Sigmoid colon (tissue), 7 donors: ENCODE results near the gene XRRA1. TPM values are rescaled to one million over a fixed set of nuclear protein-coding genes. Genes with fewer than 3 reads are reported as not detected.

ENCODE experiments used
- DNase-seq: peaks from one replicate; pipeline ENCODE4 v3.0.0-alpha.2; 2019
- H3K27ac ChIP-seq, 4 donors: fragments of 200-600 bp; sonication (generic); one replicate each; pipeline ENCODE4 v1.5.1; 2016 to 2019; ENCODE audit warnings: mild to moderate bottlenecking in 1 of 4
- H3K27me3 ChIP-seq, 3 donors: fragments of 200-600 bp; sonication (generic); one replicate each; pipeline ENCODE4 v1.5.1; 2019; ENCODE audit warnings: mild to moderate bottlenecking in 1 of 3
- H3K36me3 ChIP-seq, 4 donors: fragments of 200-600 bp; sonication (generic); one replicate each; pipeline ENCODE4 v1.5.1; 2016 to 2019
- H3K4me1 ChIP-seq, 4 donors: fragments of 200-600 bp; sonication (generic); one replicate each; pipeline ENCODE4 v1.5.1; 2017 to 2019
- H3K4me3 ChIP-seq, 4 donors: fragments of 200-600 bp; sonication (generic); one replicate each; pipeline ENCODE4 v1.5.1; 2017 to 2019; ENCODE audit warnings: mild to moderate bottlenecking in 2 of 4, moderate library complexity in 1 of 4
- H3K9me3 ChIP-seq, 4 donors: fragments of 200-600 bp in 3 of 4; sonication (generic) in 3 of 4; one replicate each; pipeline versions ENCODE4 v1.5.1 to v1.6.1; 2013 to 2019
- CTCF ChIP-seq, 4 experiments: fragments of 450-650 bp in 3 of 4; fragments of 200-600 bp in 1 of 4; IDR thresholded peaks; one replicate each; pipeline ENCODE4 v1.5.1; 2016 to 2019; ENCODE audit warnings: antibody characterized with exemption in 4 of 4, mild to moderate bottlenecking in 3 of 4, moderate library complexity in 2 of 4
- EP300 ChIP-seq, 4 donors: sonication (generic); formaldehyde crosslinking; IDR thresholded peaks; one replicate each; pipeline ENCODE4 v1.6.1; 2017; ENCODE audit warnings: antibody characterized with exemption in 4 of 4
- POLR2A ChIP-seq, 2 donors: fragments of 450-650 bp; IDR thresholded peaks; one replicate each; pipeline ENCODE4 v1.6.1; 2016; ENCODE audit warnings: antibody characterized with exemption in 2 of 2, mild to moderate bottlenecking in 2 of 2, moderate library complexity in 2 of 2
- POLR2AphosphoS5 ChIP-seq, 4 donors: sonication (generic); formaldehyde crosslinking; IDR thresholded peaks; one replicate each; pipeline ENCODE4 v1.6.1; 2017; ENCODE audit warnings: antibody characterized with exemption in 4 of 4
- WGBS, 2 donors: extraction: QIAGEN DNeasy Blood & Tissue Kit; methylation state at CpG; one replicate each; pipeline ENCODE4 v1.1.7; 2013; 5-methylcytosine and 5-hydroxymethylcytosine counted together
- intact Hi-C: fragments of 100-400 bp; cut with DNase I; formaldehyde crosslinking; loops from one replicate; pipeline ENCODE4 v1.15.1; 2023
- polyA plus RNA-seq, 3 donors: library from polyadenylated mRNA; stranded (reverse); fragments of 200-250 nt; gene quantifications; one replicate each; pipeline ENCODE4 v1.2.3, GENCODE V29; 2013
- total RNA-seq, 4 donors: library from RNA; depleted of rRNA; stranded (reverse); fragments of >200 nt; gene quantifications; one replicate each; pipeline ENCODE4 v1.1.0, GENCODE V29; 2016
- donor health status: healthy with polysubstance abuse.
- donor health status: Bipolar disorder and iron deficiency.
- donor health status: healthy.

Gene XRRA1
- total and polyA plus RNA-seq, 7 donors = under 0.01 to 27.3 (median 11.9) TPM

- intact Hi-C loops = loop anchor here (1.0 to 5.0 kb wide), 3 partner anchors 102 to 319 kb away; no protein-coding TSS in a partner anchor
- H3K4me1 ChIP-seq = peaks cover 0 to 9% (median 0%) of the 10 kb centered on the region in 4 donors
- H3K27me3 ChIP-seq = no peaks in the 10 kb centered on the region
- 66 to 69% methylated on average over 8 of the region's 8 CpGs for WGBS, 2 donors
- no peak overlapping the region for H3K4me3 ChIP-seq
- no peak overlapping the region for H3K27ac ChIP-seq
- H3K36me3 ChIP-seq = peaks cover 0 to 68% (median 3%) of the 10 kb centered on the region in 4 donors
- no peaks in the 10 kb centered on the region for H3K9me3 ChIP-seq
- no peak for TF ChIP-seq EP300 (IDR thresholded peaks at IDR 0.05)
- no peak for TF ChIP-seq POLR2A (IDR thresholded peaks at IDR 0.05)
- TF ChIP-seq CTCF (IDR thresholded peaks at IDR 0.05) = peak; percentile 59 to 81 (median 76)
- TF ChIP-seq POLR2AphosphoS5 (IDR thresholded peaks at IDR 0.05) = no peak
- peak; percentile 83 for DNase-seq
Observed at GRCh38 chr11:74929431-74930363, 19.2 kb downstream of the XRRA1 start.

GRCh38 chr11:74927496-74927895 lies 21.4 kb downstream of the XRRA1 start:
- Histone ChIP-seq H3K27me3 (no peaks in the 10 kb centered on the region), H3K27ac (no peak overlapping the region), H3K9me3 (no peaks in the 10 kb centered on the region), H3K36me3 (peaks cover 0 to 46% (median 0%) of the 10 kb centered on the region in 4 donors), H3K4me1 (peaks cover 0 to 9% (median 0%) of the 10 kb centered on the region in 4 donors), H3K4me3 (no peak overlapping the region)
- DNase-seq = no peak
- intact Hi-C loops = no loop called here
- TF ChIP-seq POLR2AphosphoS5 (IDR thresholded peaks at IDR 0.05) = no peak
- TF ChIP-seq CTCF (IDR thresholded peaks at IDR 0.05) = no peak
- no peak for TF ChIP-seq POLR2A (IDR thresholded peaks at IDR 0.05)
- TF ChIP-seq EP300 (IDR thresholded peaks at IDR 0.05) = no peak

- DNase-seq = no peak
- no peak for TF ChIP-seq CTCF (IDR thresholded peaks at IDR 0.05)
- TF ChIP-seq POLR2A (IDR thresholded peaks at IDR 0.05) = no peak
- TF ChIP-seq EP300 (IDR thresholded peaks at IDR 0.05) = no peak
- no peak for TF ChIP-seq POLR2AphosphoS5 (IDR thresholded peaks at IDR 0.05)
- H3K36me3 ChIP-seq = peaks cover 0 to 36% (median 0%) of the 10 kb centered on the region in 4 donors
- no peaks in the 10 kb centered on the region for H3K27me3 ChIP-seq
- H3K9me3 ChIP-seq = no peaks in the 10 kb centered on the region
- WGBS, 2 donors = 83% methylated on average over 8 of the region's 8 CpGs
- no peak overlapping the region for H3K27ac ChIP-seq
- intact Hi-C loops = no loop called here
- H3K4me3 ChIP-seq = no peak overlapping the region
- peaks cover 0 to 9% (median 0%) of the 10 kb centered on the region in 4 donors for H3K4me1 ChIP-seq
Observed at GRCh38 chr11:74926304-74927030, 22.4 kb downstream of the XRRA1 start.

- H3K4me3 ChIP-seq = no peak overlapping the region
- WGBS, 2 donors = 91 to 94% methylated on average over 4 of the region's 4 CpGs
- H3K4me1 ChIP-seq = peaks cover 0 to 9% (median 0%) of the 10 kb centered on the region in 4 donors
- peaks cover 0 to 40% (median 0%) of the 10 kb centered on the region in 4 donors for H3K36me3 ChIP-seq
- no peak for DNase-seq
- H3K27me3 ChIP-seq = no peaks in the 10 kb centered on the region
- peak in 1 of 4 donors; percentile 53 for TF ChIP-seq POLR2AphosphoS5 (IDR thresholded peaks at IDR 0.05)
- TF ChIP-seq CTCF (IDR thresholded peaks at IDR 0.05) = no peak
- no peak for TF ChIP-seq POLR2A (IDR thresholded peaks at IDR 0.05)
- no peak overlapping the region for H3K27ac ChIP-seq
- H3K9me3 ChIP-seq = no peaks in the 10 kb centered on the region
- intact Hi-C loops = no loop called here
Observed at GRCh38 chr11:74925281-74925680, 23.6 kb downstream of the XRRA1 start.
